Measurements from ENCODE around the gene RIMS4. TPM values are rescaled to one million over a fixed set of nuclear protein-coding genes. Genes with fewer than 3 reads are reported as not detected.

Gene RIMS4
- total RNA-seq, result under 0.01 and 0.16 TPM in 2 replicates

GRCh38 chr20:44810391-44811149 is at the start of gene RIMS4:
RIMS4 (minus strand) TSS chr20:44810546; CDS start chr20:44810271, 275 bp downstream.

GRCh38 chr20:44745598-44746366 is 64.6 kb downstream of the RIMS4 start, which contains the start of gene KCNK15:
KCNK15 (plus strand) TSS chr20:44745865; CDS start chr20:44745911, 46 bp downstream.

GRCh38 chr20:44714701-44715498 is 95.4 kb downstream of the RIMS4 start, which contains the start of gene CCN5:
CCN5 (plus strand) TSS chr20:44715369; CDS start chr20:44715391, 22 bp downstream.

Other genes starting within 250 kb of the RIMS4 start
- gene PKIG, start 228.0 kb downstream of the RIMS4 start, total RNA-seq, result 176 and 200 TPM in 2 replicates
- gene ADA, start 158.8 kb downstream of the RIMS4 start, total RNA-seq, result 29.9 and 37.2 TPM in 2 replicates
- gene CCN5, start 95.2 kb downstream of the RIMS4 start, total RNA-seq, result 50.3 and 59.2 TPM in 2 replicates
- 115 and 133 TPM in 2 replicates for gene KCNK15, start 64.7 kb downstream of the RIMS4 start, total RNA-seq
- 131 and 148 TPM in 2 replicates for gene YWHAB, start 75.2 kb upstream of the RIMS4 start, total RNA-seq
- gene PABPC1L, start 99.5 kb upstream of the RIMS4 start, total RNA-seq, result 9.2 and 13.5 TPM in 2 replicates
- 17.0 and 22.8 TPM in 2 replicates for gene TOMM34, start 149.9 kb upstream of the RIMS4 start, total RNA-seq
- 35.2 and 36.1 TPM in 2 replicates for gene STK4, start 156.0 kb upstream of the RIMS4 start, total RNA-seq